Stomach (tissue), 9 donors: Measurements from ENCODE around the gene SPHKAP. TPM values are rescaled to one million over a fixed set of nuclear protein-coding genes. Genes with fewer than 3 reads are reported as not detected.

Experiments
- DNase-seq, 2 donors: peaks; one replicate each; pipeline versions ENCODE4 v3.0.0 to v3.0.0-alpha.2; 2013 to 2019
- H3K27ac ChIP-seq, 5 donors: fragments of 200-600 bp in 4 of 5; sonication (generic) in 4 of 5; one replicate each; pipeline ENCODE4 v1.5.1; 2013 to 2019; ENCODE audit warnings: mild to moderate bottlenecking in 1 of 5, moderate library complexity in 1 of 5
- H3K27me3 ChIP-seq, 3 donors: fragments of 200-600 bp; sonication (generic); one replicate each; pipeline ENCODE4 v1.5.1; 2017 to 2019; ENCODE audit warnings: mixed run types in 1 of 3
- H3K36me3 ChIP-seq, 4 donors: fragments of 200-600 bp; sonication (generic); 1 replicate in 3 of 4; 2 replicates in 1 of 4; pipeline ENCODE4 v1.5.1; 2016 to 2019
- H3K4me1 ChIP-seq, 4 donors: fragments of 200-600 bp; sonication (generic); one replicate each; pipeline ENCODE4 v1.5.1; 2016 to 2019
- H3K4me3 ChIP-seq, 4 donors: fragments of 200-600 bp; sonication (generic) in 3 of 4; one replicate each; pipeline ENCODE4 v1.5.1; 2016 to 2019; ENCODE audit warnings: mild to moderate bottlenecking in 1 of 4
- H3K9me3 ChIP-seq, 4 donors: fragments of 200-600 bp; sonication (generic); one replicate each; pipeline ENCODE4 v1.5.1; 2016 to 2019
- EP300 ChIP-seq: sonication (generic); formaldehyde crosslinking; IDR thresholded peaks from one replicate; pipeline ENCODE4 v1.6.1; 2017; ENCODE audit warnings: antibody characterized with exemption
- POLR2A ChIP-seq, 4 donors: fragments of 450-650 bp; IDR thresholded peaks; one replicate each; pipeline ENCODE4 v1.6.1; 2016; ENCODE audit warnings: antibody characterized with exemption in 4 of 4, control low read depth in 2 of 4, mild to moderate bottlenecking in 1 of 4, moderate library complexity in 1 of 4
- POLR2AphosphoS5 ChIP-seq, 3 donors: sonication (generic); formaldehyde crosslinking; IDR thresholded peaks; one replicate each; pipeline ENCODE4 v1.6.1; 2016; ENCODE audit warnings: antibody characterized with exemption in 3 of 3
- WGBS, 5 donors: extraction: QIAGEN DNeasy Blood & Tissue Kit in 3 of 5; methylation state at CpG; one replicate each; pipeline versions ENCODE4 v1.1.5 to v1.1.7; 2013 to 2018; 5-methylcytosine and 5-hydroxymethylcytosine counted together
- intact Hi-C: fragments of 100-400 bp; cut with DNase I; formaldehyde crosslinking; loops from one replicate; pipeline ENCODE4 v1.15.1; 2023; ENCODE audit warnings: low total_unique reads
- polyA plus RNA-seq, 3 donors: library from polyadenylated mRNA; stranded (reverse); fragments of 200-250 nt; gene quantifications; one replicate each; pipeline ENCODE4 v1.2.3, GENCODE V29; 2013
- total RNA-seq, 5 donors: library from RNA; depleted of rRNA; stranded (reverse); fragments of >200 nt; gene quantifications; one replicate each; pipeline versions ENCODE4 v1.1.0 to v1.2.3, GENCODE V29; 2014 to 2016
- TF ChIP-seq, protein P1 (sequence below), 7 experiments: fragments of 450-650 bp in 4 of 7; fragments of 200-600 bp in 3 of 7; sonication (generic) in 3 of 7; IDR thresholded peaks; one replicate each; pipeline ENCODE4 v1.5.1; 2016 to 2019; ENCODE audit warnings: antibody characterized with exemption in 7 of 7, control low read depth in 2 of 7, mild to moderate bottlenecking in 1 of 7
- donor health status: healthy with polysubstance abuse.
- donor health status: Bipolar disorder and iron deficiency.
- donor health status: healthy.

Gene SPHKAP
- total and polyA plus RNA-seq, 8 donors = 0.03 to 2.2 TPM; not detected in 6

DNA sequence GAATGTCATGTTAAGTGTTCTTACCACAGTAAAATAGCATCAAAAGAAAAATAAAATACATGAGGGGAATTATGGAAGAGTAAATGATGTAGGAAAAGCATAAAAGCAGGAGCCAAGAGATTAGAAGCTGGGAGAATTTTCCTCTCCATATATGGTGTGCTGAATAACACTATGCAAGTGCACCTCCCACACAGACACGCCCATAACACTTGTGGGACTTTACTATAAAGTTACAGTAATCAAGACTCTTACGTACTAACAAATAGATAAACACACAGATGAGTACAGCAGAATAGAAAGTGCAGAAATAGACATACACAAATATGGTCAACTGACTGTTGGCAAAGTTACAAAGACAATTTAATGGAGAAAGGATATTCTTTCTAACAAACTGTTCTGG, 16.0 kb upstream of the SPHKAP start:
- Histone ChIP-seq H3K4me1 (no peaks in the 10 kb centered on the region), H3K27ac (no peak overlapping the region), H3K4me3 (no peak overlapping the region), H3K9me3 (peaks cover 0 to 9% (median 3%) of the 10 kb centered on the region in 4 donors), H3K27me3 (no peaks in the 10 kb centered on the region), H3K36me3 (no peaks in the 10 kb centered on the region)
- DNase-seq = no peak
- intact Hi-C loops = no loop called here
- TF ChIP-seq POLR2A (IDR thresholded peaks at IDR 0.05) = no peak
- 54 to 72% (median 68%) methylated on average over 2 of the region's 2 CpGs for WGBS, 5 donors

DNA sequence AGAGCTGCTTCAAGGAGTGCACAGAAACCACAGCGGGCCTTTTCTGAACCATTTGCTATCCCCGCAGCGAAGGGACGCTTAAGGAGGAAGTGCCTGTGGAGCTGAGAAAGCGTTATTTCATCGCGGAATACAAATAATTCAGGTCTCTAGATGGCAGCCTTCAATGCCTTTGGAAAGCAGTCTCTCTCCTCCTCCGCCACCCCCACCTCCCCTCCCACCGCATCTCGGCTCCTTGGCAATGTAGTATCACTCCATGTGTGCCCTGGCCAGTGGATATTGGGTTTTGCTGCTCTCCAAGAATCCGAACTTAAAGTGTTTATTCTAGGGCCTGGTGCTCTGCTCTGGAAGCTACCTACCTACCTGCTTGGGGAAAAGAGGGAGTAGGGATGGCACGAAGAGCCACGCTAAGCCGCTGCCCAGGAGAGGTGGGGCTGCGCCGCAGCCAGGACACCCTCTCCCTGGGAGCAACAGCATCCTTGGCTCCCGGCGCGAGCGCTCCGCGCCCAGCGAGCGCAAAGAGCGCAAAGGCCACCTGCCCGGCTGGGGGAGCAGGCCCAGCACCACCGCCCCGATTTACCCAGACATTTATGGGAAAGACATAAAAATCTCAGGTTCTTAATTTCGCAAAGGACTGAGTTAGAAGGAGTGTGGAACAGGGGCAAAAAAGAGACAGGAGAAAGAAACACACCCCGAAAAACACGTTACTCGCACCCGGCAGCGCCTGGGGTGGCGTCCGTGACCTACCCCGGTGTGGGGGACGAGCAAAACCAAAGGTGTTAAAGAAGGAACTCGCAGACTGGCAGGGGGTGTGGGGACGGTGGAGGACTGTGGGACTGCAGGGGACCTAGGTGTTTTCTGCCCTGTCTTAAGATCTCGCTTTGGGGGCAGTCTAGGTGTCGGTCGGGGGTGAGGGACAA, 1.0 kb downstream of the SPHKAP start:
- no peak overlapping the region for H3K4me3 ChIP-seq
- TF ChIP-seq EP300 = no peak
- TF ChIP-seq POLR2A (IDR thresholded peaks at IDR 0.05) = no peak
- TF ChIP-seq POLR2AphosphoS5 (IDR thresholded peaks at IDR 0.05) = no peak
- TF ChIP-seq, protein P1, sequence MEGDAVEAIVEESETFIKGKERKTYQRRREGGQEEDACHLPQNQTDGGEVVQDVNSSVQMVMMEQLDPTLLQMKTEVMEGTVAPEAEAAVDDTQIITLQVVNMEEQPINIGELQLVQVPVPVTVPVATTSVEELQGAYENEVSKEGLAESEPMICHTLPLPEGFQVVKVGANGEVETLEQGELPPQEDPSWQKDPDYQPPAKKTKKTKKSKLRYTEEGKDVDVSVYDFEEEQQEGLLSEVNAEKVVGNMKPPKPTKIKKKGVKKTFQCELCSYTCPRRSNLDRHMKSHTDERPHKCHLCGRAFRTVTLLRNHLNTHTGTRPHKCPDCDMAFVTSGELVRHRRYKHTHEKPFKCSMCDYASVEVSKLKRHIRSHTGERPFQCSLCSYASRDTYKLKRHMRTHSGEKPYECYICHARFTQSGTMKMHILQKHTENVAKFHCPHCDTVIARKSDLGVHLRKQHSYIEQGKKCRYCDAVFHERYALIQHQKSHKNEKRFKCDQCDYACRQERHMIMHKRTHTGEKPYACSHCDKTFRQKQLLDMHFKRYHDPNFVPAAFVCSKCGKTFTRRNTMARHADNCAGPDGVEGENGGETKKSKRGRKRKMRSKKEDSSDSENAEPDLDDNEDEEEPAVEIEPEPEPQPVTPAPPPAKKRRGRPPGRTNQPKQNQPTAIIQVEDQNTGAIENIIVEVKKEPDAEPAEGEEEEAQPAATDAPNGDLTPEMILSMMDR (IDR thresholded peaks at IDR 0.05) = no peak
- no peak overlapping the region for H3K27ac ChIP-seq
- H3K36me3 ChIP-seq = no peaks in the 10 kb centered on the region
- H3K4me1 ChIP-seq = peaks cover 0 to 15% (median 0%) of the 10 kb centered on the region in 4 donors
- peaks cover 0 to 4% (median 2%) of the 10 kb centered on the region in 4 donors for H3K9me3 ChIP-seq
- peaks cover 9 to 37% (median 19%) of the 10 kb centered on the region in 3 donors for H3K27me3 ChIP-seq
- intact Hi-C loops = no loop called here
- DNase-seq = peak in 1 of 2 donors; percentile 3
- WGBS, 5 donors = 4 to 9% (median 7%) methylated on average over 31 to 43 of the region's 43 CpGs

DNA sequence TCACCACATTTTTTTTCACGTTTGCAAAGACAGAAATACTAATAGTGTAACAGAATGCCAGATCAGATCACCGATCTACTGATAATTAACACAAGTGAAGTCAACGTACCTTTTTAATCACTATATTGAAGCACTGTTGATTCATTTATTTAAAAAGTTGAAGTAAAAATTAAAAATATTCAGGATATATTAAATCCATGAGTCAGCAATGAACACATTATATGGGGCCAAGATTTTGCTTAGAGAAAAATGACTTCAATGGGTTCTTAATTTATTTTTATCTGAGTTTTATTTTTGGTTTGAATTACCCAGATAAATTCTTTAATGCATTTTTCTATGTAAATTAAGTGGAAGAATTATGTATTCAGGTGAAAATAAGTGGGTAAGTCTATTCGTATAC, 14.2 kb downstream of the SPHKAP start:
- no peaks in the 10 kb centered on the region for H3K36me3 ChIP-seq
- intact Hi-C loops = no loop called here
- H3K27ac ChIP-seq = no peak overlapping the region
- WGBS, 5 donors = 66 to 85% (median 71%) methylated on average over 4 of the region's 4 CpGs
- H3K9me3 ChIP-seq = peaks cover 0 to 5% (median 0%) of the 10 kb centered on the region in 4 donors
- no peaks in the 10 kb centered on the region for H3K4me1 ChIP-seq
- no peak overlapping the region for H3K4me3 ChIP-seq
- no peak for DNase-seq
- TF ChIP-seq POLR2AphosphoS5 (IDR thresholded peaks at IDR 0.05) = no peak
- TF ChIP-seq, protein P1 (IDR thresholded peaks at IDR 0.05) = no peak
- TF ChIP-seq EP300 = no peak
- TF ChIP-seq POLR2A (IDR thresholded peaks at IDR 0.05) = no peak
- no peaks in the 10 kb centered on the region for H3K27me3 ChIP-seq

DNA sequence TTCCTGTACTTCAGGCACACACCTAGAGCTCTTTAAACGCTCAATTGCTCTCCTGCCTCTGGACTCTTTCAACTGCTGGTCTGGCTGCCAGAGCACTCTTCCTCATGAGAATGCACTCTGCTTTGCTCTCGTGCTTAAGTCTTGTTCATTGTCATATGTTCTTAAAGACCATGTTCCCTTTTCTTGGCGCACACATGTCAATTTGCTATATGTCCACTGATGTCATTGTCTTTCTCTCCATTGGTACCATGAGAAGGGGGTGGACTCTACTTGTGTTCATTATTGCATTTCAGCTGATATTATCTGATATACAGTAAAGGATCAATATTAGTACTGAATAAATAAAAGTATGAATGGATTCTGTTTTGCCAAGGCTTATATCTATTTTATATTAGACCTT, 16.8 kb downstream of the SPHKAP start:
- no peak overlapping the region for H3K27ac ChIP-seq
- H3K9me3 ChIP-seq = peaks cover 0 to 8% (median 2%) of the 10 kb centered on the region in 4 donors
- no peak overlapping the region for H3K4me3 ChIP-seq
- no peaks in the 10 kb centered on the region for H3K36me3 ChIP-seq
- WGBS, 5 donors = 75 to 90% (median 85%) methylated on average over 3 of the region's 3 CpGs
- H3K4me1 ChIP-seq = no peaks in the 10 kb centered on the region
- H3K27me3 ChIP-seq = no peaks in the 10 kb centered on the region
- no peak for DNase-seq
- intact Hi-C loops = no loop called here
- TF ChIP-seq POLR2AphosphoS5 (IDR thresholded peaks at IDR 0.05) (no peak), POLR2A (IDR thresholded peaks at IDR 0.05) (no peak), EP300 (no peak)
- TF ChIP-seq, protein P1 (IDR thresholded peaks at IDR 0.05) = no peak

DNA sequence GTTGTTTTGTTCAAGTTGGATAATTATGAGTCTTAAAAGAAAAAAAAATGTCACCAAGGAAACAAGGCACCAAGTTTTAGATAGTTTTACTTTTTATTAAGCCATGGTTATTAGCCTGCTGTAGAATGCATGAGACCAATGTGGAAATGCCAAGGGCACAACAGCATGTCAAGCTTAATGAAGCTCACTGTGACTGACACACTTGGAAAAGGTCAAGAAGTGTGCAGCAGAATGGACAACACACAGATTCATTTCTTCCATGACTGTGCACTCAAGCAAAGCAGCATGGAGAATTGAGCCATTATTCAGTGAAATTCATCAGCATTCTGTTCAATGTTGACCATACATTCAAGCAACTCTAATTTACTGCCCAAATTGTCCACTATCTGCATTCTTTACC, 23.6 kb downstream of the SPHKAP start:
- TF ChIP-seq POLR2AphosphoS5 (IDR thresholded peaks at IDR 0.05) (no peak), EP300 (no peak), POLR2A (IDR thresholded peaks at IDR 0.05) (no peak)
- TF ChIP-seq, protein P1 (IDR thresholded peaks at IDR 0.05) = no peak
- H3K27me3 ChIP-seq = no peaks in the 10 kb centered on the region
- H3K4me1 ChIP-seq = no peaks in the 10 kb centered on the region
- H3K9me3 ChIP-seq = peaks cover 0 to 18% (median 4%) of the 10 kb centered on the region in 4 donors
- no peak overlapping the region for H3K4me3 ChIP-seq
- DNase-seq = no peak
- no peaks in the 10 kb centered on the region for H3K36me3 ChIP-seq
- no peak overlapping the region for H3K27ac ChIP-seq
- intact Hi-C loops = no loop called here
